Osteoblast (primary cell): ENCODE data around the gene SRC. TPM values are rescaled to one million over a fixed set of nuclear protein-coding genes. Genes with fewer than 3 reads are reported as not detected.

Experiments
- DNase-seq: peaks from one replicate; pipeline ENCODE4 v3.0.0; 2011; ENCODE audit warnings: low spot score, mixed read lengths; ENCODE audit not compliant: insufficient read length; ENCODE audit errors: missing footprints
- H2AFZ ChIP-seq: 2 replicates; pipeline ENCODE4 v1.6.0; 2011; ENCODE audit warnings: mild to moderate bottlenecking, low read length
- H3K27ac ChIP-seq: 2 replicates; pipeline ENCODE4 v1.5.1; 2011; ENCODE audit warnings: mild to moderate bottlenecking, low read depth, low read length, moderate library complexity
- H3K27me3 ChIP-seq: 2 replicates; pipeline ENCODE4 v1.6.0; 2012; ENCODE audit warnings: mild to moderate bottlenecking, control low read depth, inconsistent platforms, low read length, moderate library complexity; ENCODE audit not compliant: insufficient read depth
- H3K36me3 ChIP-seq: 2 replicates; pipeline ENCODE4 v1.5.1; 2011; ENCODE audit warnings: mild to moderate bottlenecking, low read length, control low read depth, moderate library complexity; ENCODE audit not compliant: insufficient read depth
- H3K4me1 ChIP-seq: 2 replicates; pipeline ENCODE4 v1.5.1; 2011; ENCODE audit warnings: mild to moderate bottlenecking, low read length, control low read depth, moderate library complexity; ENCODE audit not compliant: insufficient read depth
- H3K4me2 ChIP-seq: 2 replicates; pipeline ENCODE4 v1.6.0; 2011; ENCODE audit warnings: mild to moderate bottlenecking, low read length; ENCODE audit not compliant: insufficient read depth
- H3K4me3 ChIP-seq: fragments of 200-600 bp; sonication (generic); 3 replicates; pipeline ENCODE4 v1.5.1; 2012; ENCODE audit warnings: mild to moderate bottlenecking, low read length, inconsistent platforms; ENCODE audit not compliant: insufficient read depth
- H3K79me2 ChIP-seq: 2 replicates; pipeline ENCODE4 v1.6.0; 2012; ENCODE audit warnings: mild to moderate bottlenecking, low read length, control low read depth, inconsistent platforms; ENCODE audit not compliant: insufficient read depth
- H3K9me3 ChIP-seq: 2 replicates; pipeline ENCODE4 v1.5.1; 2011; ENCODE audit warnings: low read depth, low read length, control low read depth
- H4K20me1 ChIP-seq: 2 replicates; pipeline ENCODE4 v1.6.0; 2012; ENCODE audit warnings: mild to moderate bottlenecking, low read length, control low read depth; ENCODE audit not compliant: insufficient read depth
- CTCF ChIP-seq: IDR thresholded peaks from 2 replicates; pipeline ENCODE4 v1.5.1; 2011; ENCODE audit warnings: mild to moderate bottlenecking, low read depth, low read length, moderate library complexity; ENCODE audit errors: extremely low read depth
- total RNA-seq: library from RNA; depleted of rRNA; stranded (reverse); fragments of >200 nt; gene quantifications from 2 replicates; pipeline ENCODE4 v1.2.3, GENCODE V29; 2012

Gene SRC
- total RNA-seq, 1 donor: 22.4 TPM

- Histone ChIP-seq H3K79me2 (peaks cover 35% of the 10 kb centered on the region), H3K4me3 (no peak overlapping the region), H3K27ac (peak overlapping the region; percentile 20), H3K4me2 (no peak overlapping the region), H3K4me1 (peaks cover 6% of the 10 kb centered on the region), H3K27me3 (no peaks in the 10 kb centered on the region), H3K36me3 (peaks cover 17% of the 10 kb centered on the region), H4K20me1 (peaks cover 16% of the 10 kb centered on the region), H3K9me3 (no peaks in the 10 kb centered on the region), H2AFZ (no peak overlapping the region)
- TF ChIP-seq CTCF: no peak
- DNase-seq: peak; percentile 80
These were observed 34.3 kb downstream of the SRC start for GRCh38 chr20:37379967-37380828.

- no peak for TF ChIP-seq CTCF
- peak; percentile 11 for DNase-seq
- Histone ChIP-seq H3K27ac (no peak overlapping the region), H3K4me3 (no peak overlapping the region), H3K4me1 (peaks cover 6% of the 10 kb centered on the region), H2AFZ (no peak overlapping the region), H3K36me3 (peaks cover 16% of the 10 kb centered on the region), H4K20me1 (peaks cover 19% of the 10 kb centered on the region), H3K9me3 (no peaks in the 10 kb centered on the region), H3K27me3 (no peaks in the 10 kb centered on the region), H3K79me2 (peaks cover 27% of the 10 kb centered on the region), H3K4me2 (no peak overlapping the region)
These were observed 35.1 kb downstream of the SRC start for GRCh38 chr20:37380864-37381579.

GRCh38 chr20:37381621-37382471 is 35.9 kb downstream of the SRC start:
- no peak overlapping the region for H2AFZ ChIP-seq
- no peak overlapping the region for H3K27ac ChIP-seq
- no peak overlapping the region for H3K4me3 ChIP-seq
- no peaks in the 10 kb centered on the region for H3K27me3 ChIP-seq
- peaks cover 20% of the 10 kb centered on the region for H3K36me3 ChIP-seq
- DNase-seq: peak; percentile 45
- H3K79me2 ChIP-seq: peaks cover 22% of the 10 kb centered on the region
- H4K20me1 ChIP-seq: peaks cover 17% of the 10 kb centered on the region
- no peaks in the 10 kb centered on the region for H3K9me3 ChIP-seq
- H3K4me1 ChIP-seq: peaks cover 6% of the 10 kb centered on the region
- no peak for TF ChIP-seq CTCF
- H3K4me2 ChIP-seq: no peak overlapping the region
